Activated B cell treated with CpG ODN at 0.5 μM for 24 hours (primary cell): ENCODE measurements around the gene NCAPH2. TPM values are rescaled to one million over a fixed set of nuclear protein-coding genes. Genes with fewer than 3 reads are reported as not detected.

ENCODE experiments used
- ATAC-seq: fragments of 200-7000 bp; cut with Tn5 transposase; one replicate; pipeline ENCODE4 v1.10.0; 2021; ENCODE audit warnings: low read depth, mild to moderate bottlenecking, moderate library complexity
- CTCF ChIA-PET: fragments of 350-600 bp; sonication (Branson Sonifier 250); formaldehyde crosslinking; loops from one replicate; lab custom pipeline; 2021; ENCODE audit warnings: antibody characterized with exemption; lab: Charles Lee
- POLR2A ChIA-PET: fragments of 350-600 bp; sonication (Branson Sonifier 250); formaldehyde crosslinking; loops from one replicate; lab custom pipeline; 2021; ENCODE audit warnings: antibody characterized with exemption; lab: Charles Lee
- DNase-seq: peaks from one replicate; pipeline ENCODE4 v3.0.0; 2022
- H3K27ac Mint-ChIP-seq: one replicate; pipeline ENCODE4 v1.8.0; 2020; ENCODE audit warnings: mixed read lengths
- H3K27me3 Mint-ChIP-seq: one replicate; pipeline ENCODE4 v1.8.0; 2021; ENCODE audit warnings: mixed read lengths
- H3K36me3 Mint-ChIP-seq: one replicate; pipeline ENCODE4 v1.8.0; 2021; ENCODE audit warnings: low read depth, mixed read lengths
- H3K4me1 Mint-ChIP-seq: one replicate; pipeline ENCODE4 v1.8.0; 2021; ENCODE audit warnings: mixed read lengths
- H3K4me3 Mint-ChIP-seq: one replicate; pipeline ENCODE4 v1.8.0; 2020; ENCODE audit warnings: mild to moderate bottlenecking, mixed read lengths
- H3K9me3 Mint-ChIP-seq: one replicate; pipeline ENCODE4 v1.8.0; 2020; ENCODE audit warnings: mixed read lengths
- intact Hi-C: fragments of 100-400 bp; cut with micrococcal nuclease; formaldehyde crosslinking; loops from one replicate; pipeline ENCODE4 v1.15.1; 2024
- total RNA-seq: library from RNA; stranded (reverse); gene quantifications from 2 replicates; pipeline ENCODE4 v1.2.3, GENCODE V29; 2022
- TF ChIP-seq, protein P1 (sequence below): fragments of 200-600 bp; IDR thresholded peaks from one replicate; pipeline ENCODE4 v1.8.0; 2022; ENCODE audit warnings: antibody characterized with exemption, mild to moderate bottlenecking

NCAPH2 gene
- total RNA-seq, 1 donor from 2014 or later: 68.2 TPM

DNA sequence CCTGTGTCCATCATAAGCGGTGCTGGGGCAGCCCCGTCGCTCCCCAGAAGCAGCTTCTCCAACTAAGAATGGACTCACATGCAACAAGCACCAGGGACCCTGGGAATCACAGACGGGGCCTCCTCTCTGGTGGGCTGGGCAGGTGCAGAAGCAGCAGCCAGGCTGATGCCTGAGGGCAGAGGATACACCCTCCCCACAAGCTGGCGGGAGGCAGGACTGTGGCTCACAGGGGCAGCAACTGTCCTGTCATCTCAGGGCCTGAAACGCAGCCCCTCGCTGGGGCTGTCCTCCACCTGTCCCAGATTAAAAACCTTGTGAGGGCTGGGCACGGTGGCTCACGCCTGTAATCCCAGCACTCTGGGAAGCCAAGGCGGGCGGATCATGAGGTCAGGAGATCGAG lies 30.1 kb upstream of the NCAPH2 start:
- TF ChIP-seq, protein P1, sequence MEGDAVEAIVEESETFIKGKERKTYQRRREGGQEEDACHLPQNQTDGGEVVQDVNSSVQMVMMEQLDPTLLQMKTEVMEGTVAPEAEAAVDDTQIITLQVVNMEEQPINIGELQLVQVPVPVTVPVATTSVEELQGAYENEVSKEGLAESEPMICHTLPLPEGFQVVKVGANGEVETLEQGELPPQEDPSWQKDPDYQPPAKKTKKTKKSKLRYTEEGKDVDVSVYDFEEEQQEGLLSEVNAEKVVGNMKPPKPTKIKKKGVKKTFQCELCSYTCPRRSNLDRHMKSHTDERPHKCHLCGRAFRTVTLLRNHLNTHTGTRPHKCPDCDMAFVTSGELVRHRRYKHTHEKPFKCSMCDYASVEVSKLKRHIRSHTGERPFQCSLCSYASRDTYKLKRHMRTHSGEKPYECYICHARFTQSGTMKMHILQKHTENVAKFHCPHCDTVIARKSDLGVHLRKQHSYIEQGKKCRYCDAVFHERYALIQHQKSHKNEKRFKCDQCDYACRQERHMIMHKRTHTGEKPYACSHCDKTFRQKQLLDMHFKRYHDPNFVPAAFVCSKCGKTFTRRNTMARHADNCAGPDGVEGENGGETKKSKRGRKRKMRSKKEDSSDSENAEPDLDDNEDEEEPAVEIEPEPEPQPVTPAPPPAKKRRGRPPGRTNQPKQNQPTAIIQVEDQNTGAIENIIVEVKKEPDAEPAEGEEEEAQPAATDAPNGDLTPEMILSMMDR: no peak
- intact Hi-C loops: loop anchor here (10.0 kb wide), 2 partner anchors 233 to 543 kb away; partner anchors contain the start of gene TUBGCP6
- H3K9me3 Mint-ChIP-seq: no peaks in the 10 kb centered on the region
- ChIA-PET CTCF (no interaction called here), POLR2A (no interaction called here)
- no peak for ATAC-seq
- no peak for DNase-seq
- no peak overlapping the region for H3K4me3 Mint-ChIP-seq
- peaks cover 21% of the 10 kb centered on the region for H3K4me1 Mint-ChIP-seq
- no peak overlapping the region for H3K27ac Mint-ChIP-seq
- H3K36me3 Mint-ChIP-seq: peaks cover 2% of the 10 kb centered on the region
- no peaks in the 10 kb centered on the region for H3K27me3 Mint-ChIP-seq

DNA sequence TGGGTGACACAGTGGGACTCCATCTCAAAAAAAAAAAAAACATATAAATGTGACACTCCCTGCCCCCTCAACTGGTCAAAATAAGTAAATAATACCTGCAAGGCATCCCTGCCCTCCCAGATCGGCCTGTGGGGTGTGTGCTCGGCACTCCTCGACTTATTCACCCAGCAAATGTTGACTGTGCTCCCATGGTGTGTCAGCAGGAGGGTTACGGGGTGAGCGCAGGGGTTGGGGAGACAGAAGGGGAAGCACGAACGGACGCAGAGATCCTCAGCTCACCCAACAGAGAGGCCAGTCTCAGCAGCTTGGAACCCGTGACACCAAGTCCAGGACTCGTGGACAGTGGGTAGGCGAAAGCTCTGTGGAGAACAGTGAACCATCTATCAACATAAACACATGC lies 28.3 kb upstream of the NCAPH2 start:
- Mint-ChIP-seq H3K27ac (no peak overlapping the region), H3K4me1 (peaks cover 15% of the 10 kb centered on the region), H3K27me3 (no peaks in the 10 kb centered on the region), H3K9me3 (no peaks in the 10 kb centered on the region), H3K4me3 (peak overlapping the region; percentile 66), H3K36me3 (no peaks in the 10 kb centered on the region)
- TF ChIP-seq, protein P1: no peak
- DNase-seq (no peak), ATAC-seq (no peak)
- ChIA-PET CTCF (no interaction called here), POLR2A (interaction anchor here (2.0 to 2.7 kb wide), 2 partner anchors 10 to 28 kb away, joined by 5 to 13 read pairs; partner anchors contain the start of genes LMF2 and NCAPH2)
- intact Hi-C loops: loop anchor here (10.0 kb wide), 2 partner anchors 235 to 545 kb away; partner anchors contain the start of gene TUBGCP6

DNA sequence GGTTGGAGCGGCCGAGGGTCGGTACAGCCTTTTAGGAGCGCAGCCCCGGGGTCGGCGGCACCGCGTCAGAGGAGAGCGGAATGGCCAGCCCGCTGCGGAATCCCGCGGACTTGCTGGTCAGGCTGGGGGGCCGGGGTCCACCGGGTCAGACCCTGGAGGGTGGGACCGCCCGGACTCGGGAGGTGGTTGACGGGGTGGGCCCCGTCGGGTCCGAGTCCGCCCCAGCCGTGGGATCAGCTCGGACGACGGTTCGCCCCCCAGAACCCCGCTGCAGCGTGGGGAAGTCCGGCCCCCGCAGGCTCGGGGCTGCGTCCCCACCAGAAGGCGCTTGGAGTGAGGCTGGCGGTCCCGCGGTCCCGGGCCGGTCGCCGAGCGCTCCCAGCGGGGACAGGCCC lies 27.0 kb upstream of the NCAPH2 start:
- no peaks in the 10 kb centered on the region for H3K36me3 Mint-ChIP-seq
- no peaks in the 10 kb centered on the region for H3K9me3 Mint-ChIP-seq
- TF ChIP-seq, protein P1: no peak
- ChIA-PET POLR2A (interaction anchor here (0.6 to 2.7 kb wide), 6 partner anchors 9 to 140 kb away, joined by 3 to 13 read pairs (median 4); no protein-coding TSS in a partner anchor), CTCF (no interaction called here)
- ATAC-seq (no peak), DNase-seq (no peak)
- intact Hi-C loops: loop anchor here (1.0 kb wide), 1 partner anchor 11 kb away; no protein-coding TSS in a partner anchor
- peaks cover 10% of the 10 kb centered on the region for H3K4me1 Mint-ChIP-seq
- H3K27ac Mint-ChIP-seq: no peak overlapping the region
- peak overlapping the region; percentile 66 for H3K4me3 Mint-ChIP-seq
- H3K27me3 Mint-ChIP-seq: no peaks in the 10 kb centered on the region

DNA sequence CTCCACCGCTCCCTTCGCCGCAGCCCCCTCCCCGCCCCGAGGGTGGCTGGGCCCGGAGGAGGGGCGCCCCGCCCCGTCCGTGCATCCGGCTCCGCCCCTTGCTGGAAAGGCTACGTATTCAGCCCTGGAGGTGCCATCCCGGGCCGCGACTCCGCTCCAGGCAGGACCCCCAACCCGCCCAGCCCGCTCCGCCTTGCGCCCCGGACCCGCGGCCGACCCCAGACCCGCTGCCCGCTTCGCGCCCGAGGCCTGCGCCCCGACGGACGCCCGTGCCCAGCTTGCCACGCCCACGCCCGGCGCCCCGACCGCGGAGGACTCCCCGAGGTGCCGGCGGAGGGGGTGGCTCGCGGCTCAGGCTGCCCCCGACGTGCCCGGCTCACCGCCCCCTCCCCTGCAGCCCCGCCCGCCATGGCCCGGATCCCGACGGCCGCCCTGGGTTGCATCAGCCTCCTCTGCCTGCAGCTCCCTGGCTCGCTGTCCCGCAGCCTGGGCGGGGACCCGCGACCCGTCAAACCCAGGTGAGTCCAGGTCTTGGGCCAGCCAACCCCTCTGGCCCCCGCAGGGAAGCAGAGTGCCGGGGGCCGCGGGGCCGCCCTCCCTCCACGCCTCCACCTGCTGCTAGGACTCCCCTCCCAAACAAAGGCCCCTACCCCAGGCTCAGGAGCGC lies 26.5 kb upstream of the NCAPH2 start, which contains the start of gene ADM2:
ADM2 (plus strand) TSS at position 104 of the 667 bp plus-strand sequence; CDS start at position 409, 305 bp downstream.
- intact Hi-C loops: loop anchor here (1.0 kb wide), 1 partner anchor 11 kb away; no protein-coding TSS in a partner anchor
- Mint-ChIP-seq H3K4me3 (peak within 1 kb of the TSS; percentile 76), H3K27ac (no peak within 1 kb of the TSS), H3K9me3 (no peaks in the 10 kb centered on the region), H3K27me3 (no peaks in the 10 kb centered on the region), H3K36me3 (no peaks in the 10 kb centered on the region), H3K4me1 (peaks cover 10% of the 10 kb centered on the region)
- TF ChIP-seq, protein P1: no peak
- peak; percentile 69 for DNase-seq
- peak; percentile 86 for ATAC-seq
- CTCF ChIA-PET: no interaction called here
- POLR2A ChIA-PET: interaction anchor here (0.6 to 2.7 kb wide), 5 partner anchors 12 to 140 kb away, joined by 3 to 13 read pairs (median 4); no protein-coding TSS in a partner anchor
